Measurements from ENCODE around the gene NUSAP1.
"Not testable (repeated sequence)": the region's sequence is repeated elsewhere in the genome, so short reads cannot be mapped to it uniquely, and the experiment has no call there.

NUSAP1 gene

GRCh38 chr15:41401904-41402267 is 69.2 kb downstream of the NUSAP1 start:
- no peak for DNase-seq (ENCODE audit: low read depth, low spot score)
- H3K4me3 ChIP-seq (ENCODE audit: low read length) = peak overlapping the region; percentile 74

DNA sequence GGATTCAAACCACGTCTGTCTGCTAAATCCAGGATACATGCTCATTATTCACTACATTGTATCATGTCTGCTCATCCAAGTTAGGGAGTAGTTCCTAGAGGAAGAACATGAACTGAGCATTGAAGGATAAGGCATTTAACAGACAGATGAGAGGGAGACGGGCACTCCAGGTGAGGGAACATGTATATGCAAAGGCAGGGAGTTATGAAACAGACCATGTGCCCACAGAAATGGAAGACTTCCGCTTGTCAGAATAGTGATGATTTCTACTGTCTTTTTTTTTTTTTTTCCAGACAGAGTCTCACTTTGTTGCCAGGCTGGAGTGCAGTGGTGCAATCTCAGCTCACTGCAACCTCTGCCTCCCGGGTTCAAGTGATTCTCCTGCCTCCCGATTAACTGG is 74.7 kb downstream of the NUSAP1 start:
- no peak for DNase-seq (ENCODE audit: low read depth, low spot score)
- H3K4me3 ChIP-seq (ENCODE audit: low read length) = no peak overlapping the region

- no peak for DNase-seq (ENCODE audit: low read depth, low spot score)
- H3K4me3 ChIP-seq (ENCODE audit: low read length) = no peak overlapping the region
Observed at GRCh38 chr15:41408234-41408641, 75.6 kb downstream of the NUSAP1 start.

DNA sequence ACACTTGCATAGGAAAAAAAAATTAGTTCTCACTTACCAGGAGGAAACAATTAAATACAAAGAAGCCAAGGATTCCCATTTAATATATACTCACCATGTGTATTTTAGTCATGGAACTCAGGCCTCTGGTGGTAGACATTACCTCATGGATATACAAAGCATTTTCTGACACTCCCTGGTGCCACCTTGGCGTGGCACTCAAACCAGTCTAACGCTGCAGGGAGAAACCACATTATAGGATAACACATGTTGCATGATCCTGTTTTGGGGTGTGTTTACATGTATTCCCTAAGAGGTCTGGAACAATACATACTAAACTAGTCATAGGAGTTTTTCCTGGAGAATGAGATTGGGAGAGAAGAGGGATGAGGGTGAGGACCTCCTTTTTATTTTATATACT is 78.3 kb downstream of the NUSAP1 start:
- DNase-seq (ENCODE audit: low read depth, low spot score) = no peak

DNA sequence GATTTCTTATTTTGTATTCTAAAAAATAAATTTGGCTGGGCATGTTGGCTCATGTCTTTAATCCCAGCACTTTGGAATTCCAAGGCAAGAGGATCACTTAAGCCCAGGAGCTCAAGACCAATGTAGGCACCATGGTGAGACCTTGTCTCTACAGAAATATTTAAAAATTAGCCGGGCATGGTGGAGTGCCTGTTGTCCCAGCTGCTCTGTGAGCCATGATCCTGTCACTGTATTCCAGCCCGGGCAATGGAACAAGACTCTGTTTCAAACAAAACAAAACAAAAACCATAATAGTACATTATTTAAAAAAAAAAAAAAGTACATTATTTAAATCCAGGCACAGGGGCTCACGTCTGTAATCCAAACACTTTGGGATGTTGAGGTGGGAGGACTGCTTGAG is 78.8 kb downstream of the NUSAP1 start:
- DNase-seq (ENCODE audit: low read depth, low spot score) = no peak
- no peak overlapping the region for H3K4me3 ChIP-seq (ENCODE audit: low read length)

More for the DNA sequence above, 78.3 kb downstream of the NUSAP1 start:
- H3K4me3 ChIP-seq (ENCODE audit: low read length) = no peak overlapping the region

DNA sequence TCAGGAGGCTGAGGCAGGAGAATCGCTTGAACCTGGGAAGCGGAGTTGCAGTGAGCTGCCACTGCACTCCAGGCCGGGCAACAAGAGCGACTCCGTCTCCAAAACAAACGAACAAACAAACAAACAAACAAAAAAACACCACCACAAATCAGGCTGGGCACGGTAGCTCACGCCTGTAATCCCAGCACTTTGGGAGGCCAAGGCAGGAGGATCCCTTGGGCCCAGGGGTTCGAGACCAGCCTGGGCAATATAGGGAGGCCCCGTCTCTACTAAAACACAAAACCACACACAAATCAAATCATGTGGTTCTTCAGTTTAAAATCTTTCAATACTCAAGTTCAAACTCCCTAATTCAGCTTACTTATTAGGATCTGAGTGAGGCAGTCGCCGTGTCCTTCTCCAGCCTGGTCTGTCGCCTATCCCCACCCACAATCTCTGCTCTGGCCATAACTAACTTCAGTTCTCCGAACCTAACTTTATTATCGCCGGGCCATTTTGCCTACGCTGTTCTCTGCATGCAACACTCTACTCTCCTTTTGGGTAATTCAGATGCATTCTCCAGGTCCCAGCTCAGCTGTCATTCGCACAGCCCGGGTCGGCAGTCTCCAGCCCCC is 83.6 kb downstream of the NUSAP1 start:
- no peak for DNase-seq (ENCODE audit: low read depth, low spot score)
- peak overlapping the region; percentile 67 for H3K4me3 ChIP-seq (ENCODE audit: low read length)

DNA sequence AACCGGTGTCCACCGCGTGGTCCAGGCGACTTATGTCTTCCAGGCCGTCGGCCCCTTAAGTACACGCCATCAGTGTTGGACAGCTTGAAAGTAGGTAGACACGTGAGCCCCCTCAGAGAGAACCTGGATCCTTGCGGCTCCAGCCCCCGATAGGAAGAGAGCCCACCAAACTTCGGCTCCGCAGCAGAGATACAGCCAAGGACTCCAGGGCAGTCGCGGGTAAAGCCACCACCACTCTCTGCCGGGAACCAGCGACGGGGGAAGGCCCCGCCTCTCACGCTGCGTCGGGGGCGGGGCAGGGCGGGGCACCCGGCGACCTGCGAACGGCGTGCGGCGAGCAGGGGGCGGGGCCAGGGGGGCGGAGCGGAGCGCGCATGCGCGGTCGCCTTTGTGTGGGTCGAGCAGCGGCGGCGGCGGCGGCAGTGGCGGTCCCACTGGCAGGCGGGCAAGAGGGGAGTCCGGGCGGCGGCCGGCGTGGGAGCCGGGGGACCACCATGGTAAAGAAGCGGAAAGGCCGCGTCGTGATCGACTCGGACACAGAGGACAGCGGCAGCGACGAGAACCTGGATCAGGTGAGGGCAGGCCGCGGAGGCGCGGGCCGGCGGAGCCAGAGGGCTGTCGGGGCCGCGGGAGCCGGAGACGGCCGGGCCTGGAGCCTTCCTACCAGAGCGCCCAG is 84.2 kb downstream of the NUSAP1 start, which contains the start of gene RTF1:
TSS of gene RTF1 (plus strand) at position 354 of the 676 bp plus-strand sequence. CDS start at position 375, 21 bp downstream.
- peak; percentile 77 for DNase-seq (ENCODE audit: low read depth, low spot score)
- H3K4me3 ChIP-seq (ENCODE audit: low read length) = peak within 1 kb of the TSS; percentile 67

DNA sequence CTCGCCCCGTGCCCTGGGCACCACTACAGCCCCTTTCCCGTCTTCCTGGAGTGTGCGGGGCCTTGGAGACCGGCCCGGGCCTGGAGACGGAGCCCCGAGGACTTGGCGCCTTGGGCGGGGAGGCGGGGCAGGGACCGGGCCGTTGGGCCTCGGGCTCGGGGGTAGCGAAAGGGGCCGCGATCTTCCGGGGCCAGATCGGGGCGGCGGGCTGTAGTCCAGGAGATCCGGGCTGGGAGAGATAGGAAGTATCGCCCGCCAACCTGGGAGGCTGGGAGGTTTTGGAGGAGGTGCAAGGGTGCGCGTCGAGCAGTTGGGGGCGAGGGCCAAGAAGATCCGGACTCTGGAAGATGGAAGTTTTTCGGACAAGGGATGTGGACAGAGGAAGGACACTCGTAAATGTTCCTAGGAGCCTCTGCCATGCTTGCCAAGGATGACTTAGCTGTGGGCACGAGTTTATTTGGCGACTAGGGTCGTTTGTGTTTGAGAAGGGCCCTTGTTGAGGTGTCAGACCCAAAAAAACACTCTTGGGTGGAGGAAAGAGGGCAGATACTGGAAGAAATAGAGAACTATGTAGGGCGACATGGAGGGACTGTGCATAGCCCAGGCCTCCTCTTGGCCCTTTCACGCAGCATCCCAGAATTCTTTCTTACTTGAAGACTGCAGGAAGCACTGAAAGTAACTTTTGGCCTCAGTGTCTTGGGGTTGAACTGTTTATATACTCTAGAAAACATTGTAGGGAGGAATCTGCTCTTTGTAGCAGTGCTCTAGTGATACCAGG is 84.9 kb downstream of the NUSAP1 start:
- no peak for DNase-seq (ENCODE audit: low read depth, low spot score)
- H3K4me3 ChIP-seq (ENCODE audit: low read length) = peak overlapping the region; percentile 67

- H3K4me3 ChIP-seq (ENCODE audit: low read length) = no peak overlapping the region
- DNase-seq (ENCODE audit: low read depth, low spot score) = no peak
Observed at GRCh38 chr15:41423979-41424659, 91.4 kb downstream of the NUSAP1 start.

- no peak for DNase-seq (ENCODE audit: low read depth, low spot score)
Observed at GRCh38 chr15:41424809-41425208, 92.1 kb downstream of the NUSAP1 start.

GRCh38 chr15:41425907-41426306 is 93.2 kb downstream of the NUSAP1 start:
- H3K4me3 ChIP-seq (ENCODE audit: low read length); DNase-seq (ENCODE audit: low read depth, low spot score): not testable (repeated sequence)

More at GRCh38 chr15:41424809-41425208, 92.1 kb downstream of the NUSAP1 start:
- no peak overlapping the region for H3K4me3 ChIP-seq (ENCODE audit: low read length)

DNA sequence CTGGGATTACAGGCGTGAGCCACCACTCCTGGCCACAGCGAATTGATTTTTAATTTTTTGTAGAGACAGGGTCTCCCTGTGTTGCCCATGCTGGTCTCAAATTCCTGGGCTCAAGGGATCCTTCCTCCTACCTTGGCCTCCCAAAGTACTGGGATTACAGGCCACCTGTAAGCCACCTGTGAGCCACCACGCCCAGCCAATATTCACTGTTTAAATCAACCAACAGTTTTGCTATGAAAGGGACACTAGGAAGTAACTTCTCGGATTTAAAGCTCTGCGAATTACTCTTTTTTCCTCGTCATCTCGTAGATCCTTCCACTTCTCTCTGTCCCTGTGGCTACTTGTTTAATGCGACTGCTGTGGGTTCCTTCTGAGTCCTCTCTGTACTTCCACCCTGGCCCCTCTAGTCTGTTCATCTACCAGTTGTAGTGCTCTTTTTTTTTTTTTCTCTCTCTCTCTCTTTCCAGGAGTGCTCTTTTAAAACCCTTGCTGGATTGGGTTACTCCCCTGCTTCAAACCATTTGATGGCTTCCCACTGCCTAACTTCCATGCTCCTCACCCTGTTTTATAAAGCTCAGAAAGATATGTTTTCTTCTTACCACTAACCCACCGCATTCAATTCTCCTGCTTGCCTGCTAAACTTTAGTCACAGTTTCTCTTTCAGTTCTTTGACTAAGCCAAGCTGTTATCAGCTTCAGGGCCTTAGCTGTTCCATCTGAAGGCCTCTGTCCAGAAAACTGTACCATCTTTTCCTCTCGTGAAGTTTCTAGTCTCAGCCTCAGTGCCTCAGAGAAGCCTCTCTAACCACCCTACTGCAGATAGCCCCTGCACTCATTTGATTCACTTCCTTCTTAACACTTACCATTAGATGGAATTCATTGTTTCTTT is 96.6 kb downstream of the NUSAP1 start:
- H3K4me3 ChIP-seq (ENCODE audit: low read length) = no peak overlapping the region
- DNase-seq (ENCODE audit: low read depth, low spot score) = no peak

Data from Jurkat, Clone E6-1 (cell line).